K562 (cell line): ENCODE measurements around the gene POLR1B. TPM values are rescaled to one million over a fixed set of nuclear protein-coding genes. Genes with fewer than 3 reads are reported as not detected.

ENCODE experiments used
- ATAC-seq: fragments of 200-7000 bp; cut with Tn5 transposase; 3 replicates; pipeline ENCODE4 v1.9.1; 2020; ENCODE audit warnings: moderate library complexity
- BruUV-seq: library from RNA; stranded (reverse); fragments of 400-500 nt; replicated peaks from 2 replicates; lab custom pipeline; 2021; lab: Mats Ljungman, UMichigan
- CTCF ChIA-PET: fragments of 300-600 bp; formaldehyde crosslinking; extraction: SDS; loops from one replicate; lab custom pipeline; 2021; ENCODE audit warnings: low intra/inter-chr PET ratio; lab: Yijun Ruan, JAX
- POLR2A ChIA-PET: fragments of 300-600, 350-650 bp; sonication (Branson Sonifier 250); formaldehyde crosslinking; extraction: SDS; loops from one replicate; lab custom pipeline; 2021; ENCODE audit warnings: antibody characterized with exemption, inconsistent platforms; lab: Yijun Ruan, JAX
- DNase-seq, 4 experiments: peaks; one replicate each; pipeline versions ENCODE4 v3.0.0 to v3.0.0-alpha.2; 2011 to 2018; ENCODE audit warnings: low spot score in 3 of 4, mixed read lengths in 3 of 4; ENCODE audit errors: extremely low read depth in 1 of 4
- FAIRE-seq: peaks from 2 replicates; lab custom pipeline; 2011; peaks lifted over from hg19 to GRCh38; lab: Jason Lieb, UNC
- H2AFZ ChIP-seq: 2 replicates; pipeline ENCODE4 v1.6.0; 2011; ENCODE audit warnings: low read depth, low read length, control low read depth, inconsistent platforms
- H3K27ac ChIP-seq: fragments of 200-600 bp; 3 replicates; pipeline ENCODE4 v1.8.0; 2011; ENCODE audit warnings: low read depth, mild to moderate bottlenecking, control low read depth, inconsistent platforms, low read length, moderate library complexity, mixed read lengths; ENCODE audit errors: extremely low read depth
- H3K27me3 ChIP-seq, 2 experiments: fragments of 300-600 bp in 1 of 2; 2 replicates in 1 of 2; 3 replicates in 1 of 2; pipeline versions ENCODE4 v1.6.0 to v1.8.0; 2011; ENCODE audit warnings: inconsistent platforms in 2 of 2, low read length in 2 of 2, mild to moderate bottlenecking in 1 of 2, mixed read lengths in 1 of 2, moderate library complexity in 1 of 2; ENCODE audit not compliant: control insufficient read depth in 2 of 2, insufficient read depth in 2 of 2
- H3K36me3 ChIP-seq: fragments of 300-600 bp; 3 replicates; pipeline ENCODE4 v1.8.0; 2011; ENCODE audit warnings: mild to moderate bottlenecking, low read length, inconsistent platforms; ENCODE audit not compliant: control insufficient read depth, insufficient read depth
- H3K4me1 ChIP-seq, 2 experiments: fragments of 200-600 bp in 1 of 2; replicated peaks in 1 of 2; 2 replicates in 1 of 2; 3 replicates in 1 of 2; pipeline versions ENCODE4 v1.5.1 to v1.8.0; 2011; ENCODE audit warnings: inconsistent platforms in 2 of 2, low read length in 2 of 2, mild to moderate bottlenecking in 1 of 2, mixed read lengths in 1 of 2, moderate library complexity in 1 of 2; ENCODE audit not compliant: control insufficient read depth in 2 of 2, insufficient read depth in 2 of 2
- H3K4me2 ChIP-seq: 2 replicates; pipeline ENCODE4 v1.6.1; 2011; ENCODE audit warnings: low read length, control low read depth, inconsistent platforms, mixed read lengths; ENCODE audit not compliant: insufficient read depth
- H3K4me3 ChIP-seq: fragments of 200-600 bp; sonication (generic), shearing (Covaris generic); 2 replicates; pipeline ENCODE4 v1.5.1; 2016; ENCODE audit warnings: control low read depth, inconsistent platforms
- H3K79me2 ChIP-seq: fragments of 200-600 bp; 3 replicates; pipeline ENCODE4 v1.8.0; 2011; ENCODE audit warnings: low read length, inconsistent platforms; ENCODE audit not compliant: control insufficient read depth, insufficient read depth
- H3K9ac ChIP-seq, 2 experiments: 2 replicates each; pipeline versions ENCODE4 v1.6.0 to v1.6.1; 2011; ENCODE audit warnings: low read depth in 2 of 2, low read length in 2 of 2, control low read depth in 1 of 2, inconsistent platforms in 1 of 2, mild to moderate bottlenecking in 1 of 2, mixed read lengths in 1 of 2; ENCODE audit not compliant: insufficient read depth in 1 of 2
- H3K9me1 ChIP-seq: one replicate; pipeline ENCODE4 v1.6.0; 2011; ENCODE audit warnings: inconsistent platforms, mild to moderate bottlenecking, low read length, moderate library complexity; ENCODE audit not compliant: control insufficient read depth, insufficient read depth
- H3K9me3 ChIP-seq: replicated peaks from 2 replicates; pipeline ENCODE4 v1.5.1; 2011; ENCODE audit warnings: low read depth, low read length, inconsistent platforms; ENCODE audit not compliant: control insufficient read depth, insufficient read depth
- H4K20me1 ChIP-seq: replicated peaks from 2 replicates; pipeline ENCODE4 v1.6.1; 2011; ENCODE audit warnings: low read length, inconsistent platforms, mixed read lengths; ENCODE audit not compliant: control insufficient read depth, insufficient read depth
- CBFA2T2 ChIP-seq: fragments of 450-650 bp; conservative IDR thresholded peaks from 2 replicates; pipeline ENCODE4 v1.6.1; 2017; ENCODE audit warnings: mild to moderate bottlenecking
- CTCFL ChIP-seq: IDR thresholded peaks from 2 replicates; pipeline ENCODE4 v1.6.1; 2011; ENCODE audit warnings: borderline replicate concordance, low read depth, mild to moderate bottlenecking, moderate library complexity, low read length; ENCODE audit not compliant: insufficient read depth, poor library complexity, severe bottlenecking
- KLF10 ChIP-seq: fragments of 250-450 bp; sonication (Bioruptor Pico); IDR thresholded peaks from 2 replicates; pipeline ENCODE4 v1.6.1; 2021; ENCODE audit warnings: matching md5 sums
- POLR3G ChIP-seq: IDR thresholded peaks from 2 replicates; pipeline ENCODE4 v1.6.1; 2011; ENCODE audit not compliant: insufficient read length, insufficient replicate concordance; ENCODE audit errors: extremely low read depth
- SMAD3 ChIP-seq: fragments of 450-650 bp; formaldehyde crosslinking; conservative IDR thresholded peaks from 2 replicates; pipeline ENCODE4 v1.4.0; 2020; ENCODE audit warnings: mild to moderate bottlenecking
- ZNF583 ChIP-seq: fragments of 250-450 bp; sonication (Bioruptor Pico); IDR thresholded peaks from 2 replicates; pipeline ENCODE4 v1.4.0; 2020
- ZNF75A ChIP-seq: fragments of 450-650 bp; formaldehyde crosslinking; IDR thresholded peaks from 2 replicates; pipeline ENCODE4 v1.4.0; 2020; ENCODE audit warnings: mild to moderate bottlenecking
- WGBS: fragments of 100-300 bp; shearing (Covaris generic); methylation state at CpG from one replicate; pipeline ENCODE4 v1.1.6; 2016; ENCODE audit warnings: low coverage, mixed read lengths; ENCODE audit not compliant: insufficient coverage; ENCODE audit errors: missing lambda C conversion rate; 5-methylcytosine and 5-hydroxymethylcytosine counted together
- in situ Hi-C: fragments of 300-500 bp; cut with MboI; formaldehyde crosslinking; loops from 4 replicates; pipeline ENCODE4 v1.15.0; 2018; ENCODE audit warnings: inconsistent platforms, mixed read lengths
- intact Hi-C: fragments of 100-400 bp; cut with micrococcal nuclease; formaldehyde crosslinking; loops from 2 replicates; pipeline ENCODE4 v1.14.2; 2022
- polyA plus RNA-seq, 8 experiments: library from polyadenylated mRNA; depleted of rRNA in 4 of 8; stranded (reverse) in 5 of 8; unstranded in 3 of 8; fragments of >200 nt; fragmentation: Nextera tagmentation in 2 of 8; fragmentation: Illumina TruSeq in 1 of 8; extraction: Ambion mirVana in 2 of 8; extraction: Trizol in 1 of 8; gene quantifications; 2 replicates each; pipeline versions ENCODE4 v1.2.1 to v1.2.3, GENCODE V29; 2011 to 2014; ENCODE audit warnings: inconsistent platforms in 1 of 8, missing spikeins in 1 of 8
- total RNA-seq, 7 experiments: library from RNA; depleted of rRNA in 6 of 7; stranded (reverse); fragments of >200 nt in 6 of 7; fragmentation: Illumina TruSeq in 2 of 7; extraction: Trizol in 2 of 7; gene quantifications; 2 replicates each; pipeline versions ENCODE4 v1.2.1 to v1.2.3, GENCODE V29; 2011 to 2021; ENCODE audit warnings: low replicate concordance in 1 of 7

The POLR1B gene
- total and polyA plus RNA-seq, 9 of the 15 experiments (the other 6 are each of a cell fraction or from before 2014, with no cell fraction given): 19.8 to 55.1 (median 40.2) TPM

GRCh38 chr2:112625474-112626114 lies 83.3 kb downstream of the POLR1B start:
- H3K9ac ChIP-seq: no peak overlapping the region
- DNase-seq (no peak), ATAC-seq (no peak)
- in situ Hi-C loops: loop anchor here (5.0 kb wide), 1 partner anchor 102 kb away; no protein-coding TSS in a partner anchor
- H3K79me2 ChIP-seq: no peaks in the 10 kb centered on the region
- no peaks in the 10 kb centered on the region for H3K9me1 ChIP-seq
- H3K27me3 ChIP-seq: no peaks in the 10 kb centered on the region
- TF ChIP-seq CTCFL: no peak
- no peak for TF ChIP-seq ZNF583 (CRISPR knock-in tag)
- no peak for TF ChIP-seq POLR3G
- no peak for TF ChIP-seq CBFA2T2
- TF ChIP-seq KLF10 (CRISPR knock-in tag): no peak
- TF ChIP-seq SMAD3 (CRISPR knock-in tag): no peak
- TF ChIP-seq ZNF75A (CRISPR knock-in tag): no peak
- TF ChIP-seq, all 486 proteins: peak for 0
- Histone ChIP-seq H4K20me1 (no peaks in the 10 kb centered on the region), H2AFZ (peak overlapping the region; percentile 73), H3K4me2 (no peak overlapping the region), H3K9me3 (no peaks in the 10 kb centered on the region), H3K4me1 (peaks cover 11 to 42% of the 10 kb centered on the region in 2 experiments), H3K4me3 (no peak overlapping the region), H3K27ac (no peak overlapping the region), H3K36me3 (no peaks in the 10 kb centered on the region)
- POLR2A ChIA-PET: interaction anchor here (0.6 to 1.3 kb wide), 3 partner anchors 21 to 102 kb away, joined by 3 to 4 read pairs (median 3); no protein-coding TSS in a partner anchor
- CTCF ChIA-PET: interaction anchor here (0.6 to 4.2 kb wide), 4 partner anchors 66 to 315 kb away, joined by 3 to 48 read pairs (median 4); no protein-coding TSS in a partner anchor
- no TSS peak for BruUV-seq
- intact Hi-C loops: loop anchor here (1.0 to 2.0 kb wide), 3 partner anchors 19 to 101 kb away; partner anchors contain the start of gene SLC20A1
- WGBS: 42% methylated on average over 7 of the region's 7 CpGs
- no peak for FAIRE-seq
